ENCODE measurements around the gene TYW5. TPM values are rescaled to one million over a fixed set of nuclear protein-coding genes. Genes with fewer than 3 reads are reported as not detected.

The TYW5 gene
- total RNA-seq, 1 experiment from 2014 or later, result 14.2 TPM

DNA sequence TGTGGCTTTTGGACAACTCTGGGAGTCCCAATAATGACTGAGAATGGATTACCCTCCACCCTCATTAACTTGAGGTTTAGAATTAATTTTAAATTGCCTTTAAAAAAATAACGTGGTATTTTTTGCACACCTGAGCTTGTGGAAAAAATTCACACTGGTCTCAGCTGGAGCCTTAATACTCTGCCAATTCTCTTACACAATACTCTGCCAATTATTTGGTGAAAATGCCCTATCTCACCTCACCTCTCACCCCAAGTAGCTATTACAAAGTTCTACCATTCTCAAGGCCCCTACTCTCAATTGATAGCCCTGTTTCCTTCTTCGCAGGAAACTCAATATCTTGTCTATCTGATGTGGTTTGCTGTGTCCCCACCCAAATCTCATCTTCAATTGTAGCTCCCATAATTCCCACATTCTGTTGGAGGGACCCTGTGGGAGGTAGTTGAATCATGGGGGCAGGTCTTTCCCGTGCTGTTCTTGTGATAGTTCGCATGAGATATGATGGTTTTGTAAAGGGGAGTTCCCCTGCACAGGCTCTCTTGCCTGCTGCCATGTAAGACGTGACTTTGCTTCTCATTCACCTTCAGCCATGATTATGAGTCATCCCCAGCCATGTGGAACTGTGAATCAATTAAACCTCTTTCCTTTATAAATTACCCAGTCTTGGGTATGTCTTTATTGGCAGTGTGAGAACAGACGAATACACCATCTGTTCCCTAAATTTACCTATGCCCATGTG, 71.6 kb downstream of the TYW5 start:
- intact Hi-C loops (cut with micrococcal nuclease; ENCODE audit: unreplicated experiment), result no loop called here
- TF ChIP-seq, protein P1, sequence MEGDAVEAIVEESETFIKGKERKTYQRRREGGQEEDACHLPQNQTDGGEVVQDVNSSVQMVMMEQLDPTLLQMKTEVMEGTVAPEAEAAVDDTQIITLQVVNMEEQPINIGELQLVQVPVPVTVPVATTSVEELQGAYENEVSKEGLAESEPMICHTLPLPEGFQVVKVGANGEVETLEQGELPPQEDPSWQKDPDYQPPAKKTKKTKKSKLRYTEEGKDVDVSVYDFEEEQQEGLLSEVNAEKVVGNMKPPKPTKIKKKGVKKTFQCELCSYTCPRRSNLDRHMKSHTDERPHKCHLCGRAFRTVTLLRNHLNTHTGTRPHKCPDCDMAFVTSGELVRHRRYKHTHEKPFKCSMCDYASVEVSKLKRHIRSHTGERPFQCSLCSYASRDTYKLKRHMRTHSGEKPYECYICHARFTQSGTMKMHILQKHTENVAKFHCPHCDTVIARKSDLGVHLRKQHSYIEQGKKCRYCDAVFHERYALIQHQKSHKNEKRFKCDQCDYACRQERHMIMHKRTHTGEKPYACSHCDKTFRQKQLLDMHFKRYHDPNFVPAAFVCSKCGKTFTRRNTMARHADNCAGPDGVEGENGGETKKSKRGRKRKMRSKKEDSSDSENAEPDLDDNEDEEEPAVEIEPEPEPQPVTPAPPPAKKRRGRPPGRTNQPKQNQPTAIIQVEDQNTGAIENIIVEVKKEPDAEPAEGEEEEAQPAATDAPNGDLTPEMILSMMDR (IDR thresholded peaks at IDR 0.05; ENCODE audit: unreplicated experiment), result no peak

DNA sequence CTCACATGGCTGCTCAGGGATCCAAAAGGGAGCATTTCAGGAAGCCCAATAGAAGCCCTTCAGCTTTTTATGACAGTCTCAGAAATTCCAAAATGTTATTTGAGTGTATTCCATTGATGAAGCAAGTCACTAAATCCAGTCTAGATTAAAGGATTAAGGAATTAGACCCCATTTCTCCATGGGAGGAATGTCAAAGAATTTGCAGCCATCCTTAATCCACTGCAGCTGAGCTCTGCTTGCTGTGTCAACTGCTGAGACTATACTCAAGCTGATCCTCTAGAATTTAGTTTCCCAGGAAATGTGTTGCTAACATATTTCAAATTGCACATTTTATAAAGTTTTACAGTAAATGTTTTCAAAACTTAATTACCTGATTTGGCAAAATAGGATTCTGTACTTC, 72.6 kb downstream of the TYW5 start:
- H3K36me3 Mint-ChIP-seq (ENCODE audit: insufficient read depth, unreplicated experiment), result no peaks in the 10 kb centered on the region
- intact Hi-C loops (cut with micrococcal nuclease; ENCODE audit: unreplicated experiment), result no loop called here
- no TSS peak for BruUV-seq (replicated peaks)
- TF ChIP-seq, protein P1 (IDR thresholded peaks at IDR 0.05; ENCODE audit: unreplicated experiment), result no peak
- H3K4me3 Mint-ChIP-seq (ENCODE audit: low read depth, unreplicated experiment), result no peak overlapping the region
- DNase-seq, result no peak
- peaks cover 9% of the 10 kb centered on the region for H3K9me3 Mint-ChIP-seq (ENCODE audit: low read depth, unreplicated experiment)
- H3K27me3 Mint-ChIP-seq (ENCODE audit: unreplicated experiment), result no peaks in the 10 kb centered on the region
- H3K4me1 Mint-ChIP-seq (ENCODE audit: low read depth, unreplicated experiment), result no peaks in the 10 kb centered on the region
- H3K27ac Mint-ChIP-seq (ENCODE audit: unreplicated experiment), result no peak overlapping the region
- CTCF ChIA-PET, result no interaction called here

More for the DNA sequence above, 71.6 kb downstream of the TYW5 start:
- no peak overlapping the region for H3K4me3 Mint-ChIP-seq (ENCODE audit: low read depth, unreplicated experiment)
- H3K27me3 Mint-ChIP-seq (ENCODE audit: unreplicated experiment), result no peaks in the 10 kb centered on the region
- H3K36me3 Mint-ChIP-seq (ENCODE audit: insufficient read depth, unreplicated experiment), result no peaks in the 10 kb centered on the region
- no peak overlapping the region for H3K27ac Mint-ChIP-seq (ENCODE audit: unreplicated experiment)
- peaks cover 9% of the 10 kb centered on the region for H3K9me3 Mint-ChIP-seq (ENCODE audit: low read depth, unreplicated experiment)
- no peak for DNase-seq
- H3K4me1 Mint-ChIP-seq (ENCODE audit: low read depth, unreplicated experiment), result no peaks in the 10 kb centered on the region
- no TSS peak for BruUV-seq (replicated peaks)
- CTCF ChIA-PET, result no interaction called here

Other genes starting within 250 kb of the TYW5 start
- gene FTCDNL1, start 104.3 kb downstream of the TYW5 start, total RNA-seq (2022), result 1.9 and 3.0 TPM in 2 replicates
- gene C2orf69, start 44.2 kb downstream of the TYW5 start, total RNA-seq (2022), result 15.2 and 16.2 TPM in 2 replicates
- gene MAIP1, start 91 bp upstream of the TYW5 start, total RNA-seq (2022), result 27.9 and 30.8 TPM in 2 replicates

All from Calu3 (cell line).